HG03159 (cell line): ENCODE measurements around the gene CLC.
"Not testable (repeated sequence)": the region's sequence is repeated elsewhere in the genome, so short reads cannot be mapped to it uniquely, and the experiment has no call there.

Source experiments
- ATAC-seq: cut with Tn5 transposase; IDR thresholded peaks from one replicate; pipeline ENCODE4 v1.9.1; 2021; ENCODE audit warnings: mild to moderate bottlenecking, moderate library complexity; ENCODE audit not compliant: unreplicated experiment

Gene CLC

DNA sequence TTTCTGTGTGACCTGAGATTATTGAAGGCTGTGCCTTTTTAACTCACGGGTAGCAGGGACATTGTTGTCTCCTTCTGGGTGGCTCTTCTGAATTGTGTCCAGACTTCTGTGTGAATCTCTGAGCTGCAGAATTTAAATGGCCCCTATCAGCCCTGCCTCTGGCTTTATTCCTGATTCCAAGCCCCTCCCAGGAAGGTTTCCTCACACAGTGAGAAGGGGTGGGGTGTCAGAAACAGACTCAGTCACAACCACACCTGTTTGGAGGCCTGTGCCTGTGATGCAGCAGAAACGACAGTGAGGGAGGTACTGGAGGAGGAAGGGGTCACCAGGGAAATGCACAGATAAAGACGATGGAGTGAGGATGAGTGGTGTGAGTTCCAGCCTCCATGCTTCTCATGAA lies at the start of gene CLC:
Gene CLC (minus strand): TSS at position 139 of the 400 bp plus-strand sequence. CDS start 77 bp downstream, at position 62.
- no peak for ATAC-seq

DNA sequence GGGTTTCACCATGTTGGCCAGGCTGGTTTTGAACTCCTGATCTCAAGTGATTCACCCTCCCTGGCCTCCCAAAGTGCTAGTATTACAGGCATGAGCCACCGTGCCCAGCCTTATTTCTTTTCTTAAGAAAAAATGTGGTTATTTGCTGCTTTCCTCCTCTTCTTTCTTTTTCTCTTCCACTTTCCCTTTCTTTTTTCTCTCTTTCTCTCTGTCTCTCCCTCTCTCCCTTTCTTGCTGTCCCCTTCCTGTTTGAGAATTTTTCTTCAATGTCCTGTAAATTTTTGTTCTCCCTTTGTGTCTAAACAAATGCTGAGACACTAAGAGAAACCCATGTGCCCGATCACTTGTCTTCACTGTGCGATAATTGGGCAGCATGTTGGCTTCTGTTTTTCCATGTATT lies 43.1 kb upstream of the CLC start:
- no peak for ATAC-seq

DNA sequence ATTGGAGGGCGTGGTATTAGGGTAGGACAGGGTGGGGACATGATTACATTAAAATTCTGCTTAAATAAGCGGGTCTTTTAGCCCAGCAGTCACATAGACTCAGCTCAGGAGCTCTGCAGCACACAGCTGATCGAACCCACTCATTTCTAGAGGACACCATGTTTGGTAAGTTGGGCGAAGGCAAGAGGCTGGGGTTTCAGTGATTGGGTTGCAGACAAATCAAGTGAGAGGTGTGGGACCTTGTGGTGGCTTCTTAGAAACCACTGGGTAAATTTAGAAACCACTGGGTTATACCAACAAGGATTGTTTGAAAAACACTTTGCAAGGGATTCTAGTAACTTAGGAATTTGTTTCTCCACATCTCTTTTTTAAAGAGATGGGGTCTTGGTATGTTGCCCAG lies 40.9 kb upstream of the CLC start, which contains the start of gene LEUTX:
Gene LEUTX (plus strand): TSS at position 92 of the 400 bp plus-strand sequence. CDS start 67 bp downstream, at position 159.
- no peak for ATAC-seq

DNA sequence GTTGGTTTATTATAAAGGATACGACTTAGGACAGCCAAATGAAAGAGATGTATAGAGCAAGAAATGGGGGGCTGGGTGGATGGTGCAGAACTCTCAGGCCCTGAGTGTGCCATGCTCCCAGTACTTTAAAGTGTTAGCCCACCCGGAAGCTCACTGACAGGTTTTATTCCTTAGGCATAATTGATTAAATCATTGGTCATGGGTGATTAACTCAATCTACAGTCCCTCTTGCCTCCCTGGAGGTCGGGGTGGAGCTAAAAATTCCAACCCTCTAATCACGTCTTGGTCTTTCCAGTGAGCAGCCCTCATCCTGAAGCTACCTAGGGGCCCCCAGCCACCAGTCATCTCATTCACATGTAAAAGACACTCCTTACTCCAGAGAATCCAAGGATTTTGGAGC lies 31.0 kb upstream of the CLC start:
- no peak for ATAC-seq

DNA sequence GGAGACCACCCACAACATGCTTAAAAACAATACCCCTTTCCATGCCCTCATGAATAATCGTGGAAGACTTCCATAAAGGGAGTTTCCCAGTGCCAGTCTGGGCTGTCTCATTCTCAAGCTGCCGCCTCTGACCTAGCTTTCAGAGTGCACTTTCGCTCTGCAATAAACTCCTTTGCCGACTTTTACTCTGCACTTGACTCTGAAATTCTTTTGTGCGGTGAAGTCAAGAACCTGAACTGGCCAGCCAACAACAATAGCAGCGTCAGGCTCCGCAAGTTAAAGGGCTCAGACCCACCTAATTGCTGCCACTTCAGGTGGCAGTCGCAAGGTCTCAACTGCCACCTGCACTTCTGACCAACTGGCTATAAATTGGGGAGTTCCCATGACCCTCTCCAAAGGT lies 30.5 kb upstream of the CLC start:
- no peak for ATAC-seq

DNA sequence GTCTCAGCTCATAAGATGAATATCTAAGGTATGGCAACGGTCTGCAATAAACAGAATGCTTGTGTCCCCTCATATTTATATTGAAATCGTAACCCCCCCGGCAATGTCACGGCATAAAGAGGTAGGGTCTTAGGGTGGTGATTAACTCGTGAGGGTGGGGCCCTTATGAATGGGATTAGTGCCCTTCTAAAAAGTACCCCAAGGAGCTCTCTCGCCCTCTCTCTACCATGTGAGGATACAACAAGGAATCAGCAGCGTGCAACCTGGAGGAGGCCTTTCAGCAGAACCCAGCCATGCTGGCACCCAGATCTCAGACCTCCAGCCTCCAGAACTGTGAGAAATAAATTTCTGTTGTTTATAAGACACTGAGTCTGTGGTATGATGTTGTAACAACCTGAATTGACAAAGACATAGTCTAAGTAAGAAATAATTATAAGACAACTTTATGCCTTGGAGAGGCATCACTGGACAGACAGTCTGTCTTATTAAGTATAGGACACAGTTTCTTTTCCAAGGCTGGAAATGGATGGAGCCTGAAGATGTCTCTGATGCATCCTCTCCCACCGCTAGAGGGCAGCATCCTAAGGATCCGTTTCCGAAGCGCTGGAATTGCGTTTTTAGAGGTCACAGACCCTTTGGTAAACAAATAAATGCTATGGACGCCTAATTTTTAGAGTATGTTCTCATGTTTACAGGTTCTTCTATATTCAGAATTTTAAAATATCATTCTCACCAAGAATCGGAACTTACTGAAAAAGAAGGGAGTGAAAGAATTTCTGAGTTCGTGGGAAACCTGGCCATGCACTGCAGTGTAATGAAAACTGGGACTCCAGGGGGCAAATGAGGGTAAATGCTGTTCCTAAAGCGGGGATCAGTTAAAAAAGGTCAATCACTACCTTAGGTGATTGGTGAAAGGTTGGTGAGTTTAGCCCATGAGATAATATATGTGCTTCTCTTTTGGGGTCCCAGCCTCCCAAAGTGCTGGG lies 27.6 kb upstream of the CLC start:
- no peak for ATAC-seq

DNA sequence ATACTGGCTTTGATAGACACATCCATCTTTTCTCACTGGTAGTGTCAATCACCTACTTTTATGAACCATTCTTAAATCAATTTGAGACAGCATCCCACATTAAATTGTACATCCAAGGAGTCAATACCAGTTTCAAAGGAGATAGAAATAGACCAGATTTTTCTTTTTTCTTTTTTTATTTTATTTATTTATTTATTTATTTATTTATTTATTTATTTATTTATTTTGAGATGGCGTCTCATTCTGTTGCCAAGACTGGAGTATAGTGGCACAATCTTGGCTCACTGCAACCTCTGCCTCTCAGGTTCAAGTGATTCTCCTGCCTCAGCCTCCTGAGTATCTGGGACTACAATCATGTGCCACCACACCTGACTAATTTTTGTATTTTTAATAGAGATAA lies 24.0 kb upstream of the CLC start:
- not testable (repeated sequence) for ATAC-seq

DNA sequence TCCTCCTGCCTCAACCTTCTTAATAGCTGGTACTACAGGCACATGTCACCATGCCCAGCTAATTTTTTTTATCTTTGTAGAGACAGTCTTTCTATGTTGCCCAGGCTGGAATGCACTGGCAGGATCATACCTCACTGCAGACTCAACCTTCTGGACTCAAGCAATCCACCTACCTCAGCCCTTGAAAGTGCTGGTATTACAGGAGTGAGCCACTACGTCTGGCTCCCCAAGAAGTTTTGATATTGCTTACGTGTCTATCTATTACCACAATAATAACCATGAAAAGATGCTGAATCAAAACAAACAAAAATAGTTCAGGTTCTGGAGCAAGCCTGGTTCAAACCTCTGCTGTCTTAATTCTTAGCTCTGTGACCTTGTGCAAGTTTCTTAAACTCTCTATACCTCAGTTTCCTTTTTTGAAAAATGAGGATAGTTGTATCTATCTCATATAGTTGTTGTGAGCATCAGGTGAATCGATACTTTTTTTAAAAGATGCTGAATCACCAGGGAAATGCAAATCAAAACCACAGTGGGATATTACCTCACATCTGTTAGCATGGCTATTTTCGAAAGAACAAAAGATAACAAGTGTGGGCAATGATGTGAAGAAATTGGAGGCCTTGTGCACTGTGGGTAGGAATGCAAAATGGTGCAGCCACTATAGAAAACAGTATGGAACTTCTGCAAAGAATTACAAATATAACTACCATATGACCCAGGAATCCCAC lies 21.8 kb upstream of the CLC start:
- no peak for ATAC-seq

DNA sequence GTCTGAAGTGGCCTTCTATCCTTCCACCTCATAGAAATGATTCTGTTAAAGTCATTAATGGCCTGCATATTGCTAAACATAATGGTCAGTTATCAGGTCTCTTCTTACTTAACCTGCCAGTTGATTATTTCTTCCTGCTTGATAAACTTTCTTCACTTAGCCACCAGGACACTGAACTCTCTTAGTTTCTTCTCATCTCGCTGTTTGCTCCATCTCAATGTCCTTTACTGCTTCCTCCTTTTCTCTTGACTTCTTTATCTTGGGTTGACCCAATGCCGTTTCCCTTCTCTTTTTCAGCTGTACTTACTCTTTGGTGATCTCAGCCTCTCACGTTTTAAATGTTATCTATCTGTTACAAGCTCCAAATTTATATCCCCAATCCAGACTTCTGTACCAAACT lies 17.1 kb upstream of the CLC start:
- ATAC-seq = no peak

DNA sequence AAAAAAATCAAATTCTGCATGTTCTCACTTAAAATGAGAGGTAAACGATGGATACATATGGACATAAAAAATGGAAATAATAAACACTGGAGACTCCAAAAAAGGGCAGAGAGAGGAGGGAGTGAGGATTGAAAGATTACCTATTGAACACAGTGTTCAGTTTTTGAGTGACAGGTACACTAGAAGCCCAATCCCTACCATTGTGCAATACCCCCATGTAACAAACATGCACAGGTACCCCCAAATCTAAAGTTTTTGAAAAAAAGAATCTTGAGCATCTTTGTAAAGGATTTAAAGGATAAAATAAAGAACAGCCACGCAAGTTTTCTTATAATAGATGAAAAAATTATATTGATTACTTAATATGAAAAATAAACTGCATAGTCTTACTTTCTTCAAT lies 16.7 kb upstream of the CLC start:
- ATAC-seq = no peak

DNA sequence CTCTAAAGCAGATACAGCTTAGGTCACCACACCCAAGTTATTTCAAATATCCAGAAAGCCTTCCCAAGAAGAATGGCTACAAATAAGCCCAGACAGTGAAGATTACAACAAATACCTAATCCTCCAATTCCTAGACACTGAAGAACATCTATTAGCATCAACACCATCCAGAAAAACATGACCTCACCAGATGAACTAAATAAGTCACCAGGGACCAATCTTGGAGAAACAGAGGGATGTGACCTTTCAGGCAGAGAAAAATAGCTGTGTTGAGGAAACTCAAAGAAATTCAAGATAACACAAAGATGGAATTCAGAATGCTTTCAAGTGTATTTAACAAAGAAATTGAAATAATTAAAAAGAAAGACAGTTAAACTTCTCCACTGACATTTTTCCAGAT lies 15.0 kb upstream of the CLC start:
- no peak for ATAC-seq

DNA sequence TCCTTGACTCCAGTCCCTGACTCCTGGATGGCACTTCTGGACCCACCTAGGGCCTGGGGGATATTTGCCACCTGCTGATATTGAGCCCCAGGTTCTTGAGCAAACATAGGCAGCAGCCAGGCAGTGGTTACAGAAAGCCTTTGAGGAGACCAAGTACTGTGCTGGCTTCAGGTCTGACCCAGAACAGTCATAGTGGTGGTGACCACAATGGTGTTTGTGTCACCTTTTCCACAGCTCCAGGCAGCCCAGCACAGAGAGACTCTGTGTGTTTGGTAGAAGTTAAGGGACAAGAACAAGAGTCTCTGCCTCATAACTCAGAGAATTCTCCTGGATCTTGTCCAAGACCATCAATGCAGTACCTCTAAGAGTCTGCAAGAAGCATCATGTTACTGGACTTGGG lies 14.6 kb upstream of the CLC start:
- no peak for ATAC-seq

DNA sequence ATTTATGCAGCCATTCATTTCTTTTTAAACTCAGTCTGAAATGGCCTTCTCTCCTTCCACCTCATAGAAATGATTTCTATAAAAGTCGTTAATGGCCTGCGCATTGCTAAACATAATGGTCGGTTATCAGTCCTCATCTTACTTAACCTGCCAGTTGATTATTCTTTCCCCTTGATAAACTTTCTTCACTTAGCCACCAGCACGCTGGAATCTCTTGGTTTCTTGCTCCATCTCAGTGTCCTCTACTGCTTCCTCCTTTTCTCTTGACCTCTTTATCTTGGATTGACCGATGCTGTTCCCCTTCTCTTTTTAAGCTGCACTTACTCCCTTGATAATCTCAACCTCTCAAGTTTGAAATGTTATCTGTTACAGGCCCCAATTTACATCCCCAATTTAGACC lies 12.2 kb upstream of the CLC start:
- no peak for ATAC-seq

DNA sequence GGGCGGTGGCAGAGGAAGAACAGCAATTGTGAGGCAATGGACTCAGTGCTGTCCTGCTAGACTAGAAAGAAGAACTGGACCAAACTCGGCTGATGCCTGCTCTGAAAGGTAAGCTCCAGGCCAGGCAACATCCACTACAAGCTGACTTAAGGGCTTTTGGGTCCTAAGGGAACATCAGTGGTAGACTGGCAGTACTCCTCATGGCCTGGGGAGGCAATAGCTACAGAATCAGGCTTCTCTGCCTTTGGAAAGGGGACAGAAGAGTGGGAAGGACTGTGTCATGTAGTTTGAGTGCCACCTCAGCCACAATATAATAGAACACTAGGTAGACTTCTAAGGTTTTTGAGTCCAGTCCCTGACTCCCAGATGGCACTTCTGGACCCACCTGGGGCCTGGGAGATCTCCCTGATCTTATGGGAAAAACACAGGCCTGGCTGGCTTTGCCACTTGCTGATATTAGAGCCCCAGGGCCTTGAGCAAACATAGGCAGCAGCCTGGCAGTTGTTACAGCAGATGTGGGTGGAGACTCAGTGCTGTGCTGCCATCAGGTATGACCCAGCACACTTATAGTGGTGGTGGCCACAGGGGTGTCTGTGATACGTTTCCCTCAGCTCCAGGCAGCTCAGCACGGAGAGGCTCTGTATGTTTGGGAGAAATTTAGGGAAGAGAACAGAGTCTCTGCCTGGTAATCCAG lies 9.2 kb upstream of the CLC start:
- no peak for ATAC-seq

DNA sequence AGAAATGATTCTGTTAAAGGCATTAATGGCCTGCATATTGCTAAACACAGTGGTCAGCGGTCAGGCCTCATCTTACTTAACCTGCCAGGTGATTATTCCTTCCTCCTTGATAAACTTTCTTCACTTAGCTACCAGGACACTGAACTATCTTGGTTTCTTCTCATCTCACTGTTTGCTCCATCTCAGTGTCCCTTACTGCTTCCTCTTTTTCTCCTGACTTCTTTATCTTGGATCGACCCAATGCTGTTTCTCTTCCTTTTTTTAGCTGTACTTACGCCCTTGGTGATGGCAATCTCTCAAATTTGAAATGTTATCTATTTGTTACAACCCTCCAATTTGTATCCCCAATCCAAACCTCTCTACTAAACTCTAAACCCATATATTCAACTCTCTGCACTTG lies 7.8 kb upstream of the CLC start:
- ATAC-seq = no peak

DNA sequence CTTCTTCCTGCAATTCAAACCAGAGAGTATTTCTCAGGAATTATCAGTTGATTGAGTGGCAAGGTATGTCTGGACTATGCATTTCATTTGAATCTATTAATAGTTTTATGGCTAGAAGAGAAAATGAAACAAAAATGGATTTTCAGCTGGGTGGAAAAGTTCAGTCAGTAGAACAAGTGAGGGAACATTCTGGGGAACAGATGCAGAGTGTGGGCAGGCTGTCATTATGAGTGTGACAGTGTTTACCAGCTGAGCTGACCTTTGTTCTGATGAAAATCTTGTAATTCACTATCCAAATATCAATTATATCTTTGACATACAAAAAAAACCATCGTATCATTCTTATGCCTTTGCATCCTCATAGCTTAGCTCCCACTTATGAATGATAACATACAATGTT lies 2.6 kb upstream of the CLC start:
- no peak for ATAC-seq

DNA sequence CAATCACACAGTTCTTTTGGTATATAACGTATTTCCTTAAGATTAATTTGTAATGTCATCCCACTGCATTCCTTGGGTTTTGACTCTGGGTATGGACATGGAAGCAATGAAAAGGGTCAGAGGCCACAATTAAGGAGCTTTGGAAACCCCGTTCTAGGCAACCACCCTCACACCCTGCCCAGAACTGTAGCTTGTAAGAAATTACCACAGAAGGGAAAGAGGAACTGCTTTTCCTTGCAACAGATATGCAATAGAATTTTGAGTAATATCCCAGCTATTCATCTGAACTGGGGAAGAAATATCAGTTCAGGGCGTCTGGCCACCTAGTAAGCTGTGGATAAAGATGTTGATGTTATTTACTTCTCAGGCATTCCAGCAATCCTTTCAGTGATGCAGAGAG lies 985 bp upstream of the CLC start:
- no peak for ATAC-seq

DNA sequence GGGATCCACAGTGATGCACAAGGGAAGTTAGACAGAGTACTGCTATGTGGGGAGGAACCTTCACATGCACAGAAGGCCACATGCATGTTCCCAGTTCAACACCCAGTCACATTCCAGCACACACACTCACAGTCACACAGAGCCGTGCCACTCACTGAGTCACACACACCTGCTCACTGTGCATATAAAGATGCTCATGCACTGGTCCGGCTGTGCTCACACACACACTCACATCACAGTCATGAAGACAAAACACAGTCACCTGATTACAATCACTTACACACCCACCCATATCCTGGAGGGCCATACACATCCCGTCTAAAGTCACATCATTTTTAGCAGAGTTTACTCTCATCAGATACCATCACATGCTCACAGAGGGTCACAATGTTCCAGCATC lies 478 bp downstream of the CLC start:
- ATAC-seq = no peak

DNA sequence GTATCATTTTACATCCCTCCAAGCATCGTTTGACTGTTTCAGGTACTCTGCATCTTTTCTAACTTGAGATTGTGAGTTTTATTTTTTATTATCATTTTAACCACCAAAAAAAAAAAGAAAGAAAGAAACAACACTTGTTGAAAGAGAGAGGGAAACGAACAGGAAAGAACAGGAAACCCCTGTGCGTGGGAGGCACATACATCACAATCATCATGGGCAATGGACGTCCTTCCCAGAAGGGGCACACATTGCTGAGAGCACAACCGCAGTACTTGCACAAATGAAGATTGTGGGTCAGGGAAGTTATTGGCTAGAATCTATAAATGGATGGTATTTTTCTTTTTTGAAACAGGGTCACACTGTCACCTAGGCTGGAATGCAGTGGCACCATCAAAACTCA lies 1.7 kb downstream of the CLC start:
- ATAC-seq = no peak

DNA sequence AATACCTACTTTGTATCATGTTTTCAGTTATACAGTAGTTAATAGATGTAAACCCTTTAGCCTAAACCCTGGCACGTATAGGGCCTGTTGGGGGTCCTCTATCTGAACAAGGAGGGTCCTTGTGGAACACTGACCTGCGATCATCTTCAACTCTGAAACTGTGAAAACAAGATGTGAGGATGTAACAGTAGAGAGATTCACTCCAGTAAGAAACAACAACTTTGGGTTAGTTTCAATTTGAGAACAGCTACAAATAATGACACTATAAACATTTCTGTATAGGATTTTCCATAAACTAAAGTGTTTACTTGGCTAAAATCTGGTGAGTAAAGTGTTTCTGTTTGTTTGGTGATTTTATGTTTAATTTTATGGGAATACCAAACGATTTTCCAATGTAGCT lies 2.1 kb downstream of the CLC start:
- no peak for ATAC-seq

DNA sequence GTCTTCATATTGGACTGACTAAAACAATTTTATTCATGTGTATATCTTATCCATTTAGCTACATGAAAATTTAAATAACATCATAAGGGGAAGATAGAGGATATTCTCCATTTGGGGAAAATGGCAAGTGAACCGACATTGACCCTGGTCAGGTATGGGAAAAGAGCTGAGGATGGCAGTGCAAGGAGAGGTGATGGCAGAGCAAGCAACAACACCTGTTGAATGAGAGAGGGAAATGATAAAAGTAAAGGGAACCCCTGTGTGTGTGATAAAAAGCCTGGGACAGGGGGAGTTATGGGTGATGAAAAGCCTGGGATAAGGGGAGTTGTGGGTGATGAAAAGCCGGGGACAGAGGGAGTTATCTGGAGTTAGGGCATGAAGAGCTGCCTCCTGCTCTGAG lies 4.0 kb downstream of the CLC start:
- no peak for ATAC-seq
